Measurements from ENCODE around the gene RAMP3. TPM values are rescaled to one million over a fixed set of nuclear protein-coding genes. Genes with fewer than 3 reads are reported as not detected.

The RAMP3 gene
- total and polyA plus RNA-seq, 3 experiments from 2014 or later, result not detected

GRCh38 chr7:45133877-45134276, 23.7 kb upstream of the RAMP3 start:
- H3K27ac Mint-ChIP-seq, result peak overlapping the region in 1 of 8 donors; percentile 64

GRCh38 chr7:45136106-45137060, 21.2 kb upstream of the RAMP3 start:
- Mint-ChIP-seq H3K36me3 (no peaks in the 10 kb centered on the region), H3K9me3 (no peaks in the 10 kb centered on the region), H3K4me1 (peaks cover 3 to 9% (median 4%) of the 10 kb centered on the region in 3 donors), H3K27ac (peak overlapping the region in 5 of 8 donors; percentile 13 to 70 (median 33)), H3K4me3 (peak overlapping the region in 1 of 7 donors; percentile 17), H3K27me3 (no peaks in the 10 kb centered on the region)
- POLR2A ChIA-PET, result interaction anchor here (0.7 to 1.1 kb wide), 2 partner anchors 25 to 203 kb away, joined by 3 to 4 read pairs; partner anchors contain the start of gene TBRG4
- Histone ChIP-seq H3K9me3 (ENCODE audit: low read length) (no peaks in the 10 kb centered on the region), H3K27me3 (ENCODE audit: insufficient read depth, low read length, poor library complexity, severe bottlenecking) (no peaks in the 10 kb centered on the region), H3K4me3 (ENCODE audit: low read length) (no peak overlapping the region), H3K4me1 (ENCODE audit: insufficient read depth, low read length) (peaks cover 6% of the 10 kb centered on the region), H3K36me3 (ENCODE audit: insufficient read depth, low read length) (no peaks in the 10 kb centered on the region), H3K27ac (ENCODE audit: low read depth, low read length) (no peak overlapping the region)
- DNase-seq, result peak; percentile 35 to 74 (median 59)
- CTCF ChIA-PET, result interaction anchor here (0.6 to 6.6 kb wide), 35 partner anchors 12 to 571 kb away, joined by 3 to 88 read pairs (median 4); partner anchors contain the start of genes PURB, TBRG4 and TMED4

More at GRCh38 chr7:45133877-45134276, 23.7 kb upstream of the RAMP3 start:
- Mint-ChIP-seq H3K4me1 (peaks cover 3 to 9% (median 4%) of the 10 kb centered on the region in 3 donors), H3K9me3 (no peaks in the 10 kb centered on the region), H3K4me3 (no peak overlapping the region), H3K36me3 (no peaks in the 10 kb centered on the region), H3K27me3 (no peaks in the 10 kb centered on the region)
- H3K36me3 ChIP-seq (ENCODE audit: insufficient read depth, low read length), result no peaks in the 10 kb centered on the region
- H3K4me1 ChIP-seq (ENCODE audit: insufficient read depth, low read length), result peaks cover 6% of the 10 kb centered on the region
- no peaks in the 10 kb centered on the region for H3K27me3 ChIP-seq (ENCODE audit: insufficient read depth, low read length, poor library complexity, severe bottlenecking)
- POLR2A ChIA-PET, result no interaction called here
- peak in 1 of 5 donors; percentile 32 for DNase-seq
- no peaks in the 10 kb centered on the region for H3K9me3 ChIP-seq (ENCODE audit: low read length)
- CTCF ChIA-PET, result interaction anchor here (0.8 to 6.6 kb wide), 2 partner anchors 148 to 160 kb away, joined by 3 to 88 read pairs; no protein-coding TSS in a partner anchor
- H3K4me3 ChIP-seq (ENCODE audit: low read length), result no peak overlapping the region
- H3K27ac ChIP-seq (ENCODE audit: low read depth, low read length), result no peak overlapping the region

GRCh38 chr7:45138433-45139267, 18.9 kb upstream of the RAMP3 start:
- H3K27ac Mint-ChIP-seq, result peak overlapping the region in 1 of 8 donors; percentile 29
- DNase-seq, result no peak
- H3K36me3 Mint-ChIP-seq, result no peaks in the 10 kb centered on the region
- H3K4me1 ChIP-seq (ENCODE audit: insufficient read depth, low read length), result peaks cover 6% of the 10 kb centered on the region
- no peaks in the 10 kb centered on the region for H3K9me3 Mint-ChIP-seq
- CTCF ChIA-PET, result interaction anchor here (6.6 kb wide), 1 partner anchor 164 kb away, joined by 88 read pairs; no protein-coding TSS in a partner anchor
- peaks cover 0 to 2% of the 10 kb centered on the region in 2 donors for H3K27me3 Mint-ChIP-seq
- POLR2A ChIA-PET, result no interaction called here
- H3K9me3 ChIP-seq (ENCODE audit: low read length), result no peaks in the 10 kb centered on the region
- H3K4me3 Mint-ChIP-seq, result no peak overlapping the region
- H3K36me3 ChIP-seq (ENCODE audit: insufficient read depth, low read length), result no peaks in the 10 kb centered on the region
- H3K27ac ChIP-seq (ENCODE audit: low read depth, low read length), result peak overlapping the region; percentile 51
- no peaks in the 10 kb centered on the region for H3K27me3 ChIP-seq (ENCODE audit: insufficient read depth, low read length, poor library complexity, severe bottlenecking)
- H3K4me1 Mint-ChIP-seq, result peaks cover 3 to 9% (median 4%) of the 10 kb centered on the region in 3 donors
- H3K4me3 ChIP-seq (ENCODE audit: low read length), result no peak overlapping the region

GRCh38 chr7:45140827-45141226, 16.8 kb upstream of the RAMP3 start:
- H3K36me3 ChIP-seq (ENCODE audit: insufficient read depth, low read length), result no peaks in the 10 kb centered on the region
- CTCF ChIA-PET, result interaction anchor here (1.4 kb wide), 1 partner anchor 284 kb away, joined by 4 read pairs; no protein-coding TSS in a partner anchor
- no peak overlapping the region for H3K27ac ChIP-seq (ENCODE audit: low read depth, low read length)
- H3K9me3 Mint-ChIP-seq, result peaks cover 0 to 1% (median 0%) of the 10 kb centered on the region in 5 donors
- H3K4me1 Mint-ChIP-seq, result peaks cover 3 to 6% (median 4%) of the 10 kb centered on the region in 3 donors
- DNase-seq, result peak in 1 of 5 donors; percentile 1
- H3K4me3 ChIP-seq (ENCODE audit: low read length), result no peak overlapping the region
- H3K27me3 ChIP-seq (ENCODE audit: insufficient read depth, low read length, poor library complexity, severe bottlenecking), result no peaks in the 10 kb centered on the region
- H3K4me1 ChIP-seq (ENCODE audit: insufficient read depth, low read length), result peaks cover 3% of the 10 kb centered on the region
- no peaks in the 10 kb centered on the region for H3K9me3 ChIP-seq (ENCODE audit: low read length)
- POLR2A ChIA-PET, result no interaction called here
- no peak overlapping the region for H3K4me3 Mint-ChIP-seq
- H3K27me3 Mint-ChIP-seq, result peaks cover 7 to 18% of the 10 kb centered on the region in 2 donors
- peak overlapping the region in 3 of 8 donors; percentile 25 to 48 (median 47) for H3K27ac Mint-ChIP-seq
- H3K36me3 Mint-ChIP-seq, result no peaks in the 10 kb centered on the region

- ChIA-PET CTCF (no interaction called here), POLR2A (no interaction called here)
- H3K27me3 Mint-ChIP-seq, result peaks cover 10 to 29% of the 10 kb centered on the region in 2 donors
- Histone ChIP-seq H3K9me3 (ENCODE audit: low read length) (no peaks in the 10 kb centered on the region), H3K36me3 (ENCODE audit: insufficient read depth, low read length) (no peaks in the 10 kb centered on the region), H3K27me3 (ENCODE audit: insufficient read depth, low read length, poor library complexity, severe bottlenecking) (no peaks in the 10 kb centered on the region), H3K4me3 (ENCODE audit: low read length) (no peak overlapping the region), H3K27ac (ENCODE audit: low read depth, low read length) (no peak overlapping the region), H3K4me1 (ENCODE audit: insufficient read depth, low read length) (no peaks in the 10 kb centered on the region)
- H3K36me3 Mint-ChIP-seq, result peaks cover 0 to 2% (median 0%) of the 10 kb centered on the region in 3 donors
- no peaks in the 10 kb centered on the region for H3K4me1 Mint-ChIP-seq
- no peak overlapping the region for H3K4me3 Mint-ChIP-seq
- peak in 1 of 5 donors; percentile 13 for DNase-seq
- H3K27ac Mint-ChIP-seq, result peak overlapping the region in 1 of 8 donors; percentile 68
- H3K9me3 Mint-ChIP-seq, result peaks cover 0 to 1% (median 0%) of the 10 kb centered on the region in 5 donors
These were observed 14.0 kb upstream of the RAMP3 start for GRCh38 chr7:45143616-45144015.

- peaks cover 0 to 1% (median 0%) of the 10 kb centered on the region in 5 donors for H3K9me3 Mint-ChIP-seq
- Histone ChIP-seq H3K4me1 (ENCODE audit: insufficient read depth, low read length) (no peaks in the 10 kb centered on the region), H3K9me3 (ENCODE audit: low read length) (no peaks in the 10 kb centered on the region), H3K27ac (ENCODE audit: low read depth, low read length) (no peak overlapping the region), H3K27me3 (ENCODE audit: insufficient read depth, low read length, poor library complexity, severe bottlenecking) (no peaks in the 10 kb centered on the region), H3K4me3 (ENCODE audit: low read length) (no peak overlapping the region), H3K36me3 (ENCODE audit: insufficient read depth, low read length) (no peaks in the 10 kb centered on the region)
- peaks cover 0 to 2% (median 0%) of the 10 kb centered on the region in 3 donors for H3K36me3 Mint-ChIP-seq
- DNase-seq, result peak in 1 of 5 donors; percentile 33
- H3K4me1 Mint-ChIP-seq, result no peaks in the 10 kb centered on the region
- ChIA-PET POLR2A (no interaction called here), CTCF (interaction anchor here (0.7 kb wide), 1 partner anchor 428 kb away, joined by 3 read pairs; no protein-coding TSS in a partner anchor)
- peaks cover 14 to 41% of the 10 kb centered on the region in 2 donors for H3K27me3 Mint-ChIP-seq
- no peak overlapping the region for H3K27ac Mint-ChIP-seq
- no peak overlapping the region for H3K4me3 Mint-ChIP-seq
These were observed 11.7 kb upstream of the RAMP3 start for GRCh38 chr7:45145881-45146280.

GRCh38 chr7:45146531-45147379, 10.8 kb upstream of the RAMP3 start:
- no peak overlapping the region for H3K4me3 ChIP-seq (ENCODE audit: low read length)
- H3K9me3 ChIP-seq (ENCODE audit: low read length), result no peaks in the 10 kb centered on the region
- no peaks in the 10 kb centered on the region for H3K36me3 ChIP-seq (ENCODE audit: insufficient read depth, low read length)
- peak in 1 of 5 donors; percentile 38 for DNase-seq
- Mint-ChIP-seq H3K27me3 (peaks cover 15 to 44% of the 10 kb centered on the region in 2 donors), H3K9me3 (peaks cover 0 to 1% (median 0%) of the 10 kb centered on the region in 5 donors), H3K4me1 (no peaks in the 10 kb centered on the region), H3K27ac (no peak overlapping the region), H3K36me3 (peaks cover 0 to 2% (median 0%) of the 10 kb centered on the region in 3 donors), H3K4me3 (no peak overlapping the region)
- ChIA-PET POLR2A (no interaction called here), CTCF (interaction anchor here (1.3 kb wide), 1 partner anchor 112 kb away, joined by 3 read pairs; no protein-coding TSS in a partner anchor)
- no peaks in the 10 kb centered on the region for H3K4me1 ChIP-seq (ENCODE audit: insufficient read depth, low read length)
- no peaks in the 10 kb centered on the region for H3K27me3 ChIP-seq (ENCODE audit: insufficient read depth, low read length, poor library complexity, severe bottlenecking)
- H3K27ac ChIP-seq (ENCODE audit: low read depth, low read length), result no peak overlapping the region
